Panc1 (cell line): Measurements from ENCODE around the gene EIF4G3. TPM values are rescaled to one million over a fixed set of nuclear protein-coding genes. Genes with fewer than 3 reads are reported as not detected.

Experiments
- ATAC-seq: fragments of 200-7000 bp; cut with Tn5 transposase; 2 replicates; pipeline ENCODE4 v1.9.1; 2020; ENCODE audit warnings: mild to moderate bottlenecking, moderate library complexity
- BruUV-seq: library from RNA; stranded (reverse); fragments of 400-500 nt; replicated peaks from 2 replicates; lab custom pipeline; 2021; lab: Mats Ljungman, UMichigan
- CTCF ChIA-PET: fragments of 300-600 bp; sonication (Branson Sonifier 250); formaldehyde crosslinking; loops from one replicate; lab custom pipeline; 2022; ENCODE audit warnings: antibody characterized with exemption; lab: Charles Lee
- POLR2A ChIA-PET: fragments of 300-600 bp; sonication (Branson Sonifier 250); formaldehyde crosslinking; loops from one replicate; lab custom pipeline; 2022; ENCODE audit warnings: antibody characterized with exemption; lab: Charles Lee
- DNase-seq: peaks from one replicate; pipeline ENCODE4 v3.0.0-alpha.2; 2010; ENCODE audit warnings: low read depth, low spot score
- H3K27ac ChIP-seq: 2 replicates; pipeline ENCODE4 v1.5.1; 2011; ENCODE audit warnings: mild to moderate bottlenecking, low read length, inconsistent platforms
- H3K27me3 ChIP-seq: fragments of 200-500 bp; sonication (Bioruptor generic); 2 replicates; pipeline ENCODE4 v1.6.0; 2014; ENCODE audit warnings: low read length, inconsistent platforms; ENCODE audit not compliant: control insufficient read depth, insufficient read depth
- H3K36me3 ChIP-seq: fragments of 200-500 bp; sonication (Bioruptor generic); 2 replicates; pipeline ENCODE4 v1.5.1; 2014; ENCODE audit warnings: inconsistent platforms, mild to moderate bottlenecking, low read length, moderate library complexity; ENCODE audit not compliant: control insufficient read depth, insufficient read depth
- H3K4me1 ChIP-seq: 2 replicates; pipeline ENCODE4 v1.5.1; 2011; ENCODE audit warnings: inconsistent platforms, mild to moderate bottlenecking, low read length, moderate library complexity; ENCODE audit not compliant: control insufficient read depth, insufficient read depth
- H3K4me3 ChIP-seq, 2 experiments: 2 replicates each; pipeline ENCODE4 v1.5.1; 2011 to 2012; ENCODE audit warnings: low read depth in 2 of 2, low read length in 2 of 2, mild to moderate bottlenecking in 2 of 2, inconsistent platforms in 1 of 2, moderate library complexity in 1 of 2
- H3K9me3 ChIP-seq: fragments of 200-500 bp; sonication (Bioruptor generic); 2 replicates; pipeline ENCODE4 v1.5.1; 2014; ENCODE audit warnings: low read depth, mild to moderate bottlenecking, inconsistent platforms, low read length, moderate library complexity; ENCODE audit not compliant: control insufficient read depth, insufficient read depth
- CTCF ChIP-seq: fragments of 450-650 bp; IDR thresholded peaks from 2 replicates; pipeline ENCODE4 v1.5.1; 2017; ENCODE audit warnings: mild to moderate bottlenecking
- POLR2AphosphoS5 ChIP-seq: IDR thresholded peaks from 2 replicates; pipeline ENCODE4 v1.6.1; 2012; ENCODE audit warnings: mild to moderate bottlenecking, low read depth, low read length, moderate library complexity
- SIN3A ChIP-seq: IDR thresholded peaks from 2 replicates; pipeline ENCODE4 v1.6.1; 2012; ENCODE audit warnings: low read depth, mild to moderate bottlenecking, low read length, moderate library complexity, borderline replicate concordance; ENCODE audit not compliant: insufficient read depth
- TCF7L2 ChIP-seq: IDR thresholded peaks from 2 replicates; pipeline ENCODE4 v1.6.1; 2011; ENCODE audit warnings: mild to moderate bottlenecking, low read depth, low read length, inconsistent platforms
- in situ Hi-C: cut with HindIII; loops from 2 replicates; pipeline ENCODE4 v1.10.0; 2016; ENCODE audit warnings: low sequenced_read_pairs, low pct_unique_long_range_greater_than_20kb
- intact Hi-C: fragments of 100-400 bp; cut with micrococcal nuclease; formaldehyde crosslinking; loops from one replicate; pipeline ENCODE4 v1.10.0; 2022; ENCODE audit not compliant: unreplicated experiment
- total RNA-seq: library from RNA; stranded (reverse); gene quantifications from one replicate; pipeline ENCODE4 v1.2.1, GENCODE V29; 2021; ENCODE audit not compliant: unreplicated experiment
- TF ChIP-seq, protein P1 (sequence below), 2 experiments: IDR thresholded peaks; 2 replicates each; pipeline ENCODE4 v1.6.1; 2011 to 2012; ENCODE audit warnings: low read depth in 2 of 2, control low read depth in 1 of 2, low read length in 1 of 2, mild to moderate bottlenecking in 1 of 2, moderate library complexity in 1 of 2; ENCODE audit not compliant: insufficient read depth in 1 of 2

EIF4G3 gene
- total RNA-seq, 1 experiment from 2014 or later: 78.6 TPM

GRCh38 chr1:21050031-21050430 is 126.7 kb downstream of the EIF4G3 start:
- CTCF ChIA-PET: no interaction called here

GRCh38 chr1:21048462-21048861 is 128.2 kb downstream of the EIF4G3 start:
- no TSS peak for BruUV-seq
- 0 out of 2 replicates have a peak, but pooled peaks have one; percentile 10 for TF ChIP-seq CTCF
- TF ChIP-seq, protein P1, sequence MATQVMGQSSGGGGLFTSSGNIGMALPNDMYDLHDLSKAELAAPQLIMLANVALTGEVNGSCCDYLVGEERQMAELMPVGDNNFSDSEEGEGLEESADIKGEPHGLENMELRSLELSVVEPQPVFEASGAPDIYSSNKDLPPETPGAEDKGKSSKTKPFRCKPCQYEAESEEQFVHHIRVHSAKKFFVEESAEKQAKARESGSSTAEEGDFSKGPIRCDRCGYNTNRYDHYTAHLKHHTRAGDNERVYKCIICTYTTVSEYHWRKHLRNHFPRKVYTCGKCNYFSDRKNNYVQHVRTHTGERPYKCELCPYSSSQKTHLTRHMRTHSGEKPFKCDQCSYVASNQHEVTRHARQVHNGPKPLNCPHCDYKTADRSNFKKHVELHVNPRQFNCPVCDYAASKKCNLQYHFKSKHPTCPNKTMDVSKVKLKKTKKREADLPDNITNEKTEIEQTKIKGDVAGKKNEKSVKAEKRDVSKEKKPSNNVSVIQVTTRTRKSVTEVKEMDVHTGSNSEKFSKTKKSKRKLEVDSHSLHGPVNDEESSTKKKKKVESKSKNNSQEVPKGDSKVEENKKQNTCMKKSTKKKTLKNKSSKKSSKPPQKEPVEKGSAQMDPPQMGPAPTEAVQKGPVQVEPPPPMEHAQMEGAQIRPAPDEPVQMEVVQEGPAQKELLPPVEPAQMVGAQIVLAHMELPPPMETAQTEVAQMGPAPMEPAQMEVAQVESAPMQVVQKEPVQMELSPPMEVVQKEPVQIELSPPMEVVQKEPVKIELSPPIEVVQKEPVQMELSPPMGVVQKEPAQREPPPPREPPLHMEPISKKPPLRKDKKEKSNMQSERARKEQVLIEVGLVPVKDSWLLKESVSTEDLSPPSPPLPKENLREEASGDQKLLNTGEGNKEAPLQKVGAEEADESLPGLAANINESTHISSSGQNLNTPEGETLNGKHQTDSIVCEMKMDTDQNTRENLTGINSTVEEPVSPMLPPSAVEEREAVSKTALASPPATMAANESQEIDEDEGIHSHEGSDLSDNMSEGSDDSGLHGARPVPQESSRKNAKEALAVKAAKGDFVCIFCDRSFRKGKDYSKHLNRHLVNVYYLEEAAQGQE (IDR thresholded peaks at IDR 0.05; ENCODE audit: insufficient read depth in 1 of 2, low read depth in 2 of 2, low read length in 1 of 2): no peak
- TF ChIP-seq POLR2AphosphoS5: no peak
- TF ChIP-seq SIN3A: no peak
- no peak for TF ChIP-seq TCF7L2
- Histone ChIP-seq H3K4me1 (peaks cover 6% of the 10 kb centered on the region; the same call in 1 of the 2 replicates), H3K9me3 (no peaks in the 10 kb centered on the region), H3K27me3 (no peaks in the 10 kb centered on the region), H3K27ac (no peak overlapping the region), H3K4me3 (no peak overlapping the region), H3K36me3 (peaks cover 4% of the 10 kb centered on the region; the same call in 1 of the 2 replicates)
- intact Hi-C loops: no loop called here
- POLR2A ChIA-PET: no interaction called here
- ATAC-seq (no peak), DNase-seq (no peak)
- CTCF ChIA-PET: no interaction called here
- in situ Hi-C loops: no loop called here

More at GRCh38 chr1:21050031-21050430, 126.7 kb downstream of the EIF4G3 start:
- intact Hi-C loops (no loop called here), in situ Hi-C loops (no loop called here)
- POLR2A ChIA-PET: no interaction called here
- Histone ChIP-seq H3K4me3 (no peak overlapping the region), H3K4me1 (peaks cover 6% of the 10 kb centered on the region; the same call in 1 of the 2 replicates), H3K27me3 (no peaks in the 10 kb centered on the region), H3K9me3 (no peaks in the 10 kb centered on the region), H3K36me3 (peaks cover 4% of the 10 kb centered on the region; the same call in 1 of the 2 replicates), H3K27ac (no peak overlapping the region)
- no TSS peak for BruUV-seq
- no peak for TF ChIP-seq POLR2AphosphoS5
- no peak for TF ChIP-seq SIN3A
- DNase-seq: no peak
- no peak for ATAC-seq

DNA sequence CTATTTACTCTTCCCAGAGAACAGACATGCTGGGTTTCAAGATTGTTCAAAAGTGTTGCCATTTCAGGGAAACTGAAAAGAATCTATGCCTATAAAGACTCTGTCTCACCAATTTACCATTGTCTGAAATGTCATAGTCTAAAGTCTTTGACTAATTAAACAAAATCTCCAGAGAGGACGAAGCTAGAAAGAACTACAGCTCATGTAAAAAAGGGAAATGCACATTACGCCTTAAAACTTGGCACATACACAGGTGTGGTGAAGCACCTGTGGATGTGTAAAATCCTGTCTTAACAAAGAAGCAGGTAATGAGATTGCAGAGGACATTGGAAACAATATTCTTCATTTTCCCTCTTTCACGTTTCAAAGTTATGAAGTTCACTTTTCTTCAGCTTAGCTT is 130.6 kb downstream of the EIF4G3 start:
- no peak for ATAC-seq
- no TSS peak for BruUV-seq
- Histone ChIP-seq H3K36me3 (peaks cover 4% of the 10 kb centered on the region; the same call in 1 of the 2 replicates), H3K27ac (no peak overlapping the region), H3K9me3 (no peaks in the 10 kb centered on the region), H3K4me1 (peaks cover 6% of the 10 kb centered on the region; the same call in 1 of the 2 replicates), H3K4me3 (no peak overlapping the region), H3K27me3 (no peaks in the 10 kb centered on the region)
- TF ChIP-seq CTCF (no peak), SIN3A (no peak), TCF7L2 (no peak), POLR2AphosphoS5 (no peak)
- intact Hi-C loops: no loop called here
- in situ Hi-C loops: no loop called here
- ChIA-PET POLR2A (no interaction called here), CTCF (no interaction called here)
- DNase-seq: no peak
